Pancreas (tissue), 10 donors: ENCODE measurements around the gene TKT. TPM values are rescaled to one million over a fixed set of nuclear protein-coding genes. Genes with fewer than 3 reads are reported as not detected.
"Not testable (repeated sequence)": the region's sequence is repeated elsewhere in the genome, so short reads cannot be mapped to it uniquely, and the experiment has no call there.

Experiments
- ATAC-seq, 4 donors: fragments of 200-7000 bp; cut with Tn5 transposase; one replicate each; pipeline versions ENCODE4 v1.8.0 to v1.9.1; 2020; ENCODE audit warnings: mild to moderate bottlenecking in 4 of 4, moderate library complexity in 4 of 4
- DNase-seq, 6 donors: peaks; one replicate each; pipeline ENCODE4 v3.0.0-alpha.2; 2020
- FAIRE-seq: peaks from 2 replicates; lab custom pipeline; 2012; peaks lifted over from hg19 to GRCh38; lab: Jason Lieb, UNC
- H3K27ac ChIP-seq, 4 donors: fragments of 200-600 bp; sonication (generic); 1 replicate in 3 of 4; 2 replicates in 1 of 4; pipeline versions ENCODE4 v1.5.0 to v1.8.0; 2020
- H3K27me3 ChIP-seq, 4 donors: fragments of 200-600 bp; one replicate each; pipeline ENCODE4 v1.8.0; 2021
- H3K36me3 ChIP-seq, 3 donors: fragments of 200-600 bp; sonication (generic) in 1 of 3; one replicate each; pipeline versions ENCODE4 v1.5.0 to v1.8.0; 2020 to 2021
- H3K4me1 ChIP-seq, 3 donors: fragments of 200-600 bp; one replicate each; pipeline ENCODE4 v1.8.0; 2021
- H3K4me3 ChIP-seq, 4 donors: fragments of 200-600 bp; sonication (generic) in 2 of 4; one replicate each; pipeline versions ENCODE4 v1.5.0 to v1.8.0; 2020 to 2021
- H3K9me3 ChIP-seq, 4 donors: fragments of 200-600 bp; one replicate each; pipeline ENCODE4 v1.8.0; 2021
- WGBS, 2 donors: extraction: QIAGEN DNeasy Blood & Tissue Kit; methylation state at CpG; one replicate each; pipeline ENCODE4 v1.1.7; 2013; 5-methylcytosine and 5-hydroxymethylcytosine counted together
- intact Hi-C, 3 donors: fragments of 100-400 bp; cut with DNase I; formaldehyde crosslinking; loops; one replicate each; pipeline versions ENCODE4 v1.11.1 to v1.14.2; 2022
- polyA plus RNA-seq, 2 donors: library from polyadenylated mRNA; stranded (reverse); fragments of 200-250 nt; gene quantifications; one replicate each; pipeline ENCODE4 v1.2.3, GENCODE V29; 2013
- total RNA-seq, 6 donors: library from RNA; stranded (reverse); fragmentation: NEBNext Ultra II Directional in 4 of 6; extraction: Animal tissue kit (Norgen Biotek cat#: 25700) in 4 of 6; gene quantifications; one replicate each; pipeline versions ENCODE4 v1.2.1 to v1.2.4, GENCODE V29; 2021 to 2023
- TF ChIP-seq, protein P1 (sequence below), 4 donors: fragments of 200-600 bp; sonication (generic) in 3 of 4; IDR thresholded peaks; one replicate each; pipeline versions ENCODE4 v1.5.0 to v1.8.0; 2021; ENCODE audit warnings: antibody characterized with exemption in 4 of 4
- donor health status: healthy with polysubstance abuse.
- donor health status: DM: no; HTN: no; CAD: no; lungs with moderate emphysema.
- donor health status: DM: no; HTN: no; CAD: no.
- donor health status: control.
- donor health status: control.
- donor health status: Bipolar disorder and iron deficiency.
- donor health status: DM: yes; HTN: yes; CAD: no.
- donor health status: DM: no; HTN: no; CAD: no.
- donor health status: DM: no; HTN: no; CAD: no.
- donor health status: DM: yes; HTN: yes; CAD: no.

TKT gene
- total and polyA plus RNA-seq, 8 donors, result 114 to 306 (median 195) TPM

DNA sequence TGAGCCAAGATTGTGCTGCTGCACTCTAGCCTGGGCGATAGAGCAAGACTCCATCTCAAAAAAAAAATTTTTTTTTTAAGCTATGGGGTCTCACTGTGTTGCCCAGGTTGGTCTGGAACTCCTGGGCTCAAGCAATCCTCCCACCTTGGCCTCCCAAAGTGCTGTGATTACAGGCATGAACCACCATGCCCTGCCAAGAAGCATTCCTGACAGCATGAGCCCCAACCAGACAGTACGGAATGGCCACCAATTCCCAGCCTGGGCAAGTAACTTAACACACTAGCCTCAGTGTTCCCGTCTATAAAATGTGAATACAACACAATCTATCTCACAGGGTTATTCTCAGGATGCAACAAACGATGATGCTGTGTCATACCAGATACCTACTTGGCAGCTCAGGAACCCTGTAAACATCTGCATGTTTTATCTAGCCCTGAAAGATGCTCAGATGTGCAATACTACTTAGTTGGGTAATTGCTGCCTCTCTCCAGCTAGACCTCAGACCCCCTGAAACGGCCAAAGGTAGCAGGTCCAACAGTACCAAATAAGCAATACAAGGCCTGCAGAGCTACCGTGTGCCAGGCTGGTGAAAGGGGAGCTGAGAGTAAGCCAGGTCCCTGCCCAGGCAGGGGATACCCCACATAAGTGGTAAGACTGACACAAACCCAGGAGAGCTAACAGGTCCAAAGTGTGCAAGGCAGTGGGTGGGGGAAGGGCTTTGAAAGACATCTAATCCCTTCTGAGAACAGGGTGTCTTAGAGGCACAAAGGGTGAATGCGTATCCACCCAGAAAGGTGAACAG is 1.9 kb downstream of the TKT start:
- peaks cover 9 to 32% (median 18%) of the 10 kb centered on the region in 3 donors for H3K4me1 ChIP-seq

DNA sequence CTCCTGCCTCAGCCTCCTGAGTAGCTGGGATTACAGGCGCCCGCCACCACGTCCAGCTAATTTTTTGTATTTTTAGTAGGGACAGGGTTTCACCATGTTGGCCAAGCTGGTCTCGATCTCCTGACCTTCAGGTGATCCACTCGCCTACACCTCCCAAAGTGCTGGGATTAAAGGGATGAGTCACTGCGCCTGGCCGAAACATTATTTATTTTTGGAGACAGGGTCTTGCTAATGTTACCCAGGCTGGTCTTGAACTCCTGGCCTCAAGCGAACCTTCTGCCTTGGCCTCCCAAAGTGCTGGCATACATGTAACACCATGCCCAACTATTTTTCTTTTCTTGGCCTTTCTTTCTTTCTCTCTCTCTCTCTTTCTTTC is 2.9 kb downstream of the TKT start:
- ATAC-seq, FAIRE-seq, H3K36me3 ChIP-seq, intact Hi-C loops, H3K27me3 ChIP-seq, H3K9me3 ChIP-seq, DNase-seq: not testable (repeated sequence)
- peak overlapping the region in 2 of 4 donors; percentile 10 to 83 for H3K27ac ChIP-seq
- peaks cover 9 to 32% (median 18%) of the 10 kb centered on the region in 3 donors for H3K4me1 ChIP-seq
- peak overlapping the region in 1 of 4 donors; percentile 2 for H3K4me3 ChIP-seq
- 84% methylated on average over 8 of the region's 8 CpGs for WGBS, 2 donors

More for the DNA sequence above, 1.9 kb downstream of the TKT start:
- FAIRE-seq, result no peak
- H3K36me3 ChIP-seq, result no peaks in the 10 kb centered on the region
- no peaks in the 10 kb centered on the region for H3K27me3 ChIP-seq
- H3K4me3 ChIP-seq, result peak overlapping the region in 3 of 4 donors; percentile 77 to 99 (median 79)
- 39 to 42% methylated on average over 7 of the region's 7 CpGs for WGBS, 2 donors
- TF ChIP-seq, protein P1, sequence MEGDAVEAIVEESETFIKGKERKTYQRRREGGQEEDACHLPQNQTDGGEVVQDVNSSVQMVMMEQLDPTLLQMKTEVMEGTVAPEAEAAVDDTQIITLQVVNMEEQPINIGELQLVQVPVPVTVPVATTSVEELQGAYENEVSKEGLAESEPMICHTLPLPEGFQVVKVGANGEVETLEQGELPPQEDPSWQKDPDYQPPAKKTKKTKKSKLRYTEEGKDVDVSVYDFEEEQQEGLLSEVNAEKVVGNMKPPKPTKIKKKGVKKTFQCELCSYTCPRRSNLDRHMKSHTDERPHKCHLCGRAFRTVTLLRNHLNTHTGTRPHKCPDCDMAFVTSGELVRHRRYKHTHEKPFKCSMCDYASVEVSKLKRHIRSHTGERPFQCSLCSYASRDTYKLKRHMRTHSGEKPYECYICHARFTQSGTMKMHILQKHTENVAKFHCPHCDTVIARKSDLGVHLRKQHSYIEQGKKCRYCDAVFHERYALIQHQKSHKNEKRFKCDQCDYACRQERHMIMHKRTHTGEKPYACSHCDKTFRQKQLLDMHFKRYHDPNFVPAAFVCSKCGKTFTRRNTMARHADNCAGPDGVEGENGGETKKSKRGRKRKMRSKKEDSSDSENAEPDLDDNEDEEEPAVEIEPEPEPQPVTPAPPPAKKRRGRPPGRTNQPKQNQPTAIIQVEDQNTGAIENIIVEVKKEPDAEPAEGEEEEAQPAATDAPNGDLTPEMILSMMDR (IDR thresholded peaks at IDR 0.05), result no peak
- peak overlapping the region; percentile 56 to 83 (median 74) for H3K27ac ChIP-seq
- DNase-seq, result peak in 1 of 6 donors; percentile 38
- intact Hi-C loops, result no loop called here
- H3K9me3 ChIP-seq, result no peaks in the 10 kb centered on the region
- ATAC-seq, result peak in 3 of 4 donors; percentile 0 to 1 (median 0)

DNA sequence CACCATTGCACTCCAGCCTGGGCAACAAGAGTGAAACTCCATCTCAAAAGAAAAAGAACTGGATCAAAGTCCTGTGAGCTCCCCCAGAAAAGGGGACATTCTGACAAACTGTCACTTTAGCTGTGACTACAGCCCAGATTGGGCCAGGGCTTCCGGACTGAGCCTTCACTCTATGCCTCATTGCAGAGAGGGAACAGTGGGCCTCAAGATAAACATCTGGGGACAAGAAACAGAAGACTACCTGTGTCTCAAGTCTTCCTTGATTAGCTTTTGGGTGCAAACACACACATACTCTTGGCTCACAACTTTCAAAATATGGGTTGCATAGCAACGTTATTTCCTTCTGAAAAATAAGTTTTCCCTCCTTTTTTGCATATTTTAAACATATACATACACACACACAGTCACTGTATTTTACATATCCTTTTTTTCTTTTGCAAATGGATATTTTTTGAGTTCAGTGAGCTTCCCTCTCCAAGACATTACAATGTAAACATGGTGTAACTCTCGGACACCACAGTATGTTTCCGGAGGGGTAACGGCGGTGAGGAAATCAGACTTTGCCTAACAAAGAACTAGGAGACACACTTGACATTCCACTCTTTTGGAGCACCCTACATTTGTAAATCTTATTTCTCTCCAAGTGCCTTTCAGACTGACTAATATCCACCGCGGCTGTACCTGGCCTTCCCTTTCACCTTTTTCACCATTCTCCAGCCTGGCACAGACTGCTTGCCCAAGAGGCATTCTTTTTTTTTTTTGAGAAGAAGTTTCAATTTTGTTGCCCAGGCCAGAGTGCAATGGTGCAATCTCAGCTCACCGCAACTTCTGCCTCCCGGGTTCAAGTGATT is 3.5 kb downstream of the TKT start:
- H3K9me3 ChIP-seq, result no peaks in the 10 kb centered on the region
- H3K4me1 ChIP-seq, result peaks cover 9 to 32% (median 18%) of the 10 kb centered on the region in 3 donors
- TF ChIP-seq, protein P1 (IDR thresholded peaks at IDR 0.05), result no peak
- H3K27me3 ChIP-seq, result no peaks in the 10 kb centered on the region
- H3K27ac ChIP-seq, result peak overlapping the region in 2 of 4 donors; percentile 10 to 83
- FAIRE-seq (no peak), ATAC-seq (no peak), DNase-seq (no peak)
- H3K4me3 ChIP-seq, result peak overlapping the region in 1 of 4 donors; percentile 2
- WGBS, 2 donors, result 34 to 39% methylated on average over 10 of the region's 10 CpGs
- intact Hi-C loops, result no loop called here
- H3K36me3 ChIP-seq, result no peaks in the 10 kb centered on the region

DNA sequence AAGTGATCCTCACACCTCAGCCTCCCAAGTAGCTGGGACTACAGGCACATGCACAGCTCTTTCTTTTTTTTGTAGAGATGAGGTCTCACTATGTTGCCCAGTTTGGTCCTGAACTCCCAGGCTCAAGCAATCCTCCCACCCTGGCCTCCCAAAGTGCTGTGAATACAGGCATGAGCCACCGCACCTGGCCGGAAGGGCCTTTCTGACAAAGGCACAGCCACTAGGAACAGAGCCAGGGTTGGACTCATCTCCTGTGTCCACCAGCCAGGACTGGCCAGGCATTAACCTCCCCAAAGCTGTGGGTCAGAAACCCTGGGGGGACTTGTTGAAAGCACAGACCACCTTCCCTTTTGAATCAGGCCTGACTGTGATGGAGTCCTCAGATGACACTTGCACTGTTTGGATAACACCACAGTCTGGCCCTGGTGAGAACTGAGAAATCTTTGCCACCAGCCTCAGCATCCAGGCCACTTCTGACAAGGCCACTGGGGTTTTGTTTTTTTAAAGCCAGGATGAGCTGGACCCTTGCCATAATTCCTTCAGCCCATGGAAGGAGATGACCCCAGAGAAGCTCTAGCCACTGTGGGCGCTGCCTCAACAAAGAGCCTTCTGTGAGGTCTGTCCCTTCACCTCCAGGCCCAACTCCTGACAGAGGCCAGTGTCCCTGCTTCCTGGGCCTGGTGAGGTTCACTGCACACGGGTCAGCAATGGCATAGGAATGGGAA is 4.8 kb downstream of the TKT start:
- TF ChIP-seq, protein P1 (IDR thresholded peaks at IDR 0.05), result no peak
- intact Hi-C loops, result no loop called here
- Histone ChIP-seq H3K27me3 (no peaks in the 10 kb centered on the region), H3K36me3 (no peaks in the 10 kb centered on the region), H3K4me3 (no peak overlapping the region), H3K9me3 (no peaks in the 10 kb centered on the region), H3K4me1 (peaks cover 9 to 32% (median 18%) of the 10 kb centered on the region in 3 donors), H3K27ac (peak overlapping the region in 2 of 4 donors; percentile 44 to 83)
- DNase-seq (no peak), ATAC-seq (no peak), FAIRE-seq (no peak)
- WGBS, 2 donors, result 71 to 81% methylated on average over 4 of the region's 4 CpGs

DNA sequence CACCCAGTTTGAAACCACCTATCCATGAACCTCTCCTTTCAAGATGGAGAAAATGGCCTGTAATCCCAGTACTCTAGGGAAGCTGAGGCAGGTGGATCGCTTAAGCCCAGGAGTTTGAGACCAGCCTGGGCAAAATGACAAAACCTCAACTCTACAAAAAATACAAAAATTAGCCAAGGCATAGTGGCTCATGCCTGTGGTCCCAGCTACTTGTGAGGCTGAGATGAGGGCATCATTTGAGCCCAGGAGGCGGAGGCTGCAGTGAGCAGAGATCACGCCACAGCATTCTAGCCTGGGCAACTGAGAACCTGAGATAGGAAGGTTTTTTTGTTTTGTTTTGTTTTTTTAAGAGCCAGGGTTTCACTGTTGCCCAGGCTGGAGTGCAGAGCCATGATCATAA is 5.4 kb downstream of the TKT start:
- intact Hi-C loops, result no loop called here
- no peak for ATAC-seq

More for the DNA sequence above, 5.4 kb downstream of the TKT start:
- TF ChIP-seq, protein P1 (IDR thresholded peaks at IDR 0.05), result no peak
- H3K4me3 ChIP-seq, result no peak overlapping the region
- 95 to 96% methylated on average over 3 of the region's 3 CpGs for WGBS, 2 donors
- no peaks in the 10 kb centered on the region for H3K36me3 ChIP-seq
- FAIRE-seq (no peak), DNase-seq (no peak)
- peak overlapping the region in 2 of 4 donors; percentile 27 to 44 for H3K27ac ChIP-seq
- no peaks in the 10 kb centered on the region for H3K27me3 ChIP-seq
- peaks cover 9 to 32% (median 18%) of the 10 kb centered on the region in 3 donors for H3K4me1 ChIP-seq
- H3K9me3 ChIP-seq, result no peaks in the 10 kb centered on the region
